Heart left ventricle (tissue), 16 donors: Measurements from ENCODE around the gene ARL5C. TPM values are rescaled to one million over a fixed set of nuclear protein-coding genes. Genes with fewer than 3 reads are reported as not detected.
"Not testable (repeated sequence)": the region's sequence is repeated elsewhere in the genome, so short reads cannot be mapped to it uniquely, and the experiment has no call there.

ENCODE experiments used
- ATAC-seq, 4 donors: fragments of 200-7000 bp; cut with Tn5 transposase; one replicate each; pipeline ENCODE4 v1.9.1; 2020 to 2022; ENCODE audit warnings: moderate library complexity in 4 of 4, mild to moderate bottlenecking in 3 of 4, moderate number of reproducible peaks in 1 of 4
- DNase-seq, 5 donors: peaks; one replicate each; pipeline ENCODE4 v3.0.0-alpha.2; 2020
- H3K27ac ChIP-seq, 12 donors: fragments of 200-600 bp; sonication (generic) in 4 of 12; one replicate each; pipeline versions ENCODE4 v1.5.0 to v1.8.0; 2016 to 2022; ENCODE audit warnings: mild to moderate bottlenecking in 2 of 12
- H3K27me3 ChIP-seq, 9 donors: fragments of 200-600 bp; sonication (generic) in 2 of 9; one replicate each; pipeline versions ENCODE4 v1.5.1 to v1.8.0; 2016 to 2022; ENCODE audit warnings: mild to moderate bottlenecking in 3 of 9
- H3K36me3 ChIP-seq, 9 donors: fragments of 200-600 bp; sonication (generic) in 2 of 9; one replicate each; pipeline versions ENCODE4 v1.5.0 to v1.8.0; 2018 to 2022; ENCODE audit warnings: mild to moderate bottlenecking in 2 of 9
- H3K4me1 ChIP-seq, 12 donors: fragments of 200-600 bp; sonication (generic) in 4 of 12; one replicate each; pipeline versions ENCODE4 v1.5.0 to v1.8.0; 2016 to 2022; ENCODE audit warnings: mild to moderate bottlenecking in 3 of 12
- H3K4me3 ChIP-seq, 12 donors: fragments of 200-600 bp; sonication (generic) in 4 of 12; one replicate each; pipeline versions ENCODE4 v1.5.0 to v1.8.0; 2017 to 2022; ENCODE audit warnings: mild to moderate bottlenecking in 9 of 12, moderate library complexity in 4 of 12
- H3K9me3 ChIP-seq, 12 donors: fragments of 200-600 bp; sonication (generic) in 4 of 12; one replicate each; pipeline versions ENCODE4 v1.5.0 to v1.8.0; 2016 to 2022; ENCODE audit warnings: mild to moderate bottlenecking in 1 of 12
- CTCF ChIP-seq, 12 donors: fragments of 200-600 bp; sonication (generic) in 4 of 12; IDR thresholded peaks; one replicate each; pipeline versions ENCODE4 v1.5.0 to v1.8.0; 2018 to 2022; ENCODE audit warnings: antibody characterized with exemption in 12 of 12, mild to moderate bottlenecking in 5 of 12
- POLR2A ChIP-seq, 2 donors: fragments of 450-650 bp; IDR thresholded peaks; one replicate each; pipeline ENCODE4 v1.6.1; 2017; ENCODE audit warnings: antibody characterized with exemption in 2 of 2, mild to moderate bottlenecking in 2 of 2, moderate library complexity in 2 of 2
- WGBS, 4 donors: extraction: QIAGEN DNeasy Blood & Tissue Kit in 2 of 4; methylation state at CpG; one replicate each; pipeline versions ENCODE4 v1.1.5 to v1.1.7; 2013 to 2018; 5-methylcytosine and 5-hydroxymethylcytosine counted together
- intact Hi-C, 10 donors: fragments of 100-400 bp; cut with DNase I; formaldehyde crosslinking; loops; one replicate each; pipeline versions ENCODE4 v1.11.1 to v1.14.2; 2022
- polyA plus RNA-seq, 2 donors: library from polyadenylated mRNA; stranded (reverse); fragments of 200-250 nt; gene quantifications; one replicate each; pipeline ENCODE4 v1.2.3, GENCODE V29; 2013
- total RNA-seq, 9 donors: library from RNA; depleted of rRNA in 2 of 9; stranded (reverse); fragments of >200 nt in 2 of 9; fragmentation: NEBNext Ultra II Directional in 3 of 9; extraction: Animal tissue kit (Norgen Biotek cat#: 25700) in 3 of 9; gene quantifications; one replicate each; pipeline versions ENCODE4 v1.1.0 to v1.2.4, GENCODE V29; 2016 to 2023
- donor health status: ischemic (EF 13 %, LVEDD 7.1; RV severe dilation, severe dysfunction).
- donor health status: healthy with polysubstance abuse.
- donor health status: DM: no; HTN: yes; CAD: no.
- donor health status: DM: no; HTN: no; CAD: no.
- donor health status: ischemic (EF 25% LVEDD 6.9; RV normal size, moderate dysfunction).
- donor health status: ischemic (EF 25% LVEDD 5.7; RV mildly dilated, moderate dysfunction).
- donor health status: healthy.
- donor health status: DM: yes; HTN: yes; CAD: no.
- donor health status: ischemic (EF 35%, LVEDD 5.7; RV mildly dilated, moderate dysfunction).
- donor health status: nonischemic (EF 11% LVEDD 7.7; RV severe dilation, severe dysfunction).
- donor health status: DM: yes; HTN: yes; CAD: no.
- donor health status: PGD.
- donor health status: ischemic (EF 29% LVEDD 5.4; RV normal size, mild dysfunction).
- donor health status: nonischemic (EF 23%, LVEDD 6.1; RV moderate dilation, normal function).

The ARL5C gene
- total and polyA plus RNA-seq, 11 donors: not detected

- WGBS, 4 donors: 89 to 98% (median 95%) methylated on average over 2 of the region's 2 CpGs
Observed at GRCh38 chr17:39125143-39125875, 40.7 kb downstream of the ARL5C start.

GRCh38 chr17:39123627-39124026 is 42.3 kb downstream of the ARL5C start:
- WGBS, 4 donors: 60 to 85% (median 75%) methylated on average over 3 to 9 of the region's 9 CpGs
- H3K4me3 ChIP-seq: no peak overlapping the region
- peak in 3 of 4 donors; percentile 61 to 62 (median 62) for ATAC-seq

More at GRCh38 chr17:39125143-39125875, 40.7 kb downstream of the ARL5C start:
- TF ChIP-seq CTCF (IDR thresholded peaks at IDR 0.05) (no peak), POLR2A (IDR thresholded peaks at IDR 0.05) (no peak)
- Histone ChIP-seq H3K27me3 (no peaks in the 10 kb centered on the region), H3K27ac (no peak overlapping the region), H3K4me3 (no peak overlapping the region), H3K4me1 (peaks cover 0 to 9% (median 0%) of the 10 kb centered on the region in 12 donors), H3K9me3 (no peaks in the 10 kb centered on the region), H3K36me3 (peaks cover 0 to 4% (median 0%) of the 10 kb centered on the region in 9 donors)
- DNase-seq (no peak), ATAC-seq (no peak)
- intact Hi-C loops: no loop called here

GRCh38 chr17:39122991-39123390 is 43.0 kb downstream of the ARL5C start:
- no peak for TF ChIP-seq CTCF (IDR thresholded peaks at IDR 0.05)
- TF ChIP-seq POLR2A (IDR thresholded peaks at IDR 0.05): no peak
- Histone ChIP-seq H3K27me3 (no peaks in the 10 kb centered on the region), H3K27ac (no peak overlapping the region), H3K9me3 (no peaks in the 10 kb centered on the region), H3K36me3 (no peaks in the 10 kb centered on the region), H3K4me3 (no peak overlapping the region), H3K4me1 (peaks cover 0 to 17% (median 0%) of the 10 kb centered on the region in 12 donors)
- intact Hi-C loops: no loop called here
- WGBS, 4 donors: 86 to 94% (median 89%) methylated on average over 6 to 7 of the region's 7 CpGs
- DNase-seq (no peak), ATAC-seq (no peak)

More at GRCh38 chr17:39123627-39124026, 42.3 kb downstream of the ARL5C start:
- peak in 1 of 5 donors; percentile 41 for DNase-seq
- intact Hi-C loops: no loop called here
- peaks cover 0 to 2% (median 0%) of the 10 kb centered on the region in 9 donors for H3K36me3 ChIP-seq
- H3K9me3 ChIP-seq: no peaks in the 10 kb centered on the region
- H3K4me1 ChIP-seq: peaks cover 0 to 17% (median 0%) of the 10 kb centered on the region in 12 donors
- TF ChIP-seq CTCF (IDR thresholded peaks at IDR 0.05) (no peak), POLR2A (IDR thresholded peaks at IDR 0.05) (no peak)
- no peaks in the 10 kb centered on the region for H3K27me3 ChIP-seq
- H3K27ac ChIP-seq: no peak overlapping the region

- H3K27ac ChIP-seq, H3K27me3 ChIP-seq, H3K9me3 ChIP-seq, H3K4me3 ChIP-seq, intact Hi-C loops, H3K36me3 ChIP-seq, ATAC-seq: not testable (repeated sequence)
- DNase-seq: peak in 1 of 5 donors; percentile 9
- H3K4me1 ChIP-seq: peaks cover 0 to 17% (median 0%) of the 10 kb centered on the region in 12 donors
- WGBS, 4 donors: 92 to 97% (median 96%) methylated on average over 10 of the region's 10 CpGs
Observed at GRCh38 chr17:39121919-39122318, 44.0 kb downstream of the ARL5C start.
